IPS DF 4.7 (cell line): ENCODE data around the gene NDNF.

Experiments
- DNase-seq: peaks from one replicate; pipeline ENCODE4 v3.0.0-alpha.2; 2013; ENCODE audit warnings: low spot score; ENCODE audit errors: extremely low read depth

NDNF gene

GRCh38 chr4:121015421-121015820 is 56.9 kb downstream of the NDNF start:
- no peak for DNase-seq

GRCh38 chr4:121014544-121014943 is 57.8 kb downstream of the NDNF start:
- no peak for DNase-seq

GRCh38 chr4:121011780-121012340 is 60.5 kb downstream of the NDNF start:
- DNase-seq: no peak

- DNase-seq: peak; percentile 44
Observed at GRCh38 chr4:121011138-121011537, 61.2 kb downstream of the NDNF start.

- DNase-seq: no peak
Observed at GRCh38 chr4:121009578-121010478, 62.5 kb downstream of the NDNF start.

GRCh38 chr4:121007660-121008059 is 64.7 kb downstream of the NDNF start:
- no peak for DNase-seq

- DNase-seq: no peak
Observed at GRCh38 chr4:121003863-121004262, 68.5 kb downstream of the NDNF start.

GRCh38 chr4:120995266-120996010 is 76.9 kb downstream of the NDNF start:
- DNase-seq: no peak

GRCh38 chr4:120994521-120994920 is 77.8 kb downstream of the NDNF start:
- DNase-seq: no peak

- DNase-seq: no peak
Observed at GRCh38 chr4:120991885-120992284, 80.5 kb downstream of the NDNF start.

GRCh38 chr4:120990246-120990645 is 82.1 kb downstream of the NDNF start:
- no peak for DNase-seq
